HepG2 (cell line): ENCODE measurements around the gene PSMC5. TPM values are rescaled to one million over a fixed set of nuclear protein-coding genes. Genes with fewer than 3 reads are reported as not detected.
A peak's percentile ranks its signal among the peaks of the same experiment; 100 is the strongest.

Experiments used
- CAMTA2 ChIP-seq: sonication (generic); formaldehyde crosslinking; IDR thresholded peaks from 2 replicates; pipeline ENCODE4 v1.4.0; 2020; ENCODE audit warnings: mild to moderate bottlenecking, missing genetic modification reagents, borderline replicate concordance
- GATAD1 ChIP-seq: IDR thresholded peaks from 2 replicates; pipeline ENCODE4 v1.6.1; 2016; ENCODE audit warnings: missing genetic modification reagents, missing compliant biosample characterization
- KDM5B ChIP-seq: sonication (generic); formaldehyde crosslinking; IDR thresholded peaks from 2 replicates; pipeline ENCODE4 v1.4.0; 2020; ENCODE audit warnings: missing genetic modification reagents, mild to moderate bottlenecking, borderline replicate concordance
- POLR2A ChIP-seq, 2 experiments: IDR thresholded peaks; 2 replicates each; pipeline ENCODE4 v1.6.1; 2011; ENCODE audit warnings: low read depth in 2 of 2, low read length in 2 of 2, mild to moderate bottlenecking in 1 of 2, moderate library complexity in 1 of 2; ENCODE audit not compliant: insufficient read depth in 1 of 2
- RBFOX2 ChIP-seq: fragments of 200-400 bp; formaldehyde crosslinking; IDR thresholded peaks from 2 replicates; pipeline ENCODE4 v1.6.1; 2017; ENCODE audit warnings: low read depth, mild to moderate bottlenecking, low read length
- TARDBP ChIP-seq: sonication (generic); formaldehyde crosslinking; IDR thresholded peaks from 2 replicates; pipeline ENCODE4 v1.8.0; 2022; ENCODE audit warnings: mild to moderate bottlenecking, missing genetic modification reagents
- ZNF616 ChIP-seq: sonication (generic); formaldehyde crosslinking; IDR thresholded peaks from 2 replicates; pipeline ENCODE4 v1.5.0; 2020; ENCODE audit warnings: low read depth, mild to moderate bottlenecking, missing genetic modification reagents
- ZNF746 ChIP-seq: sonication (generic); formaldehyde crosslinking; IDR thresholded peaks from 2 replicates; pipeline ENCODE4 v1.8.0; 2022; ENCODE audit warnings: mild to moderate bottlenecking, missing genetic modification reagents
- polyA plus RNA-seq, 8 experiments: library from polyadenylated mRNA; depleted of rRNA in 3 of 8; stranded (reverse) in 7 of 8; unstranded in 1 of 8; fragments of >200 nt; fragmentation: Illumina TruSeq in 4 of 8; extraction: Trizol in 4 of 8; gene quantifications; 2 replicates each; pipeline versions ENCODE4 v1.2.1 to v1.2.3, GENCODE V29; 2011 to 2016; ENCODE audit warnings: low read depth in 4 of 8, missing spikeins in 1 of 8, mixed read lengths in 1 of 8; ENCODE audit not compliant: insufficient read depth in 1 of 8
- total RNA-seq, 5 experiments: library from RNA; depleted of rRNA; stranded (reverse); fragments of >200 nt; fragmentation: Illumina TruSeq; extraction: Trizol; gene quantifications; 2 replicates each; pipeline ENCODE4 v1.2.3, GENCODE V29; 2016; ENCODE audit warnings: low read depth in 1 of 5
- TF ChIP-seq, protein P1 (sequence below): sonication (generic); formaldehyde crosslinking; IDR thresholded peaks from 2 replicates; pipeline ENCODE4 v1.5.0; 2020; ENCODE audit warnings: missing genetic modification reagents
- TF ChIP-seq, protein P2 (sequence below): sonication (generic); formaldehyde crosslinking; IDR thresholded peaks from 2 replicates; pipeline ENCODE4 v1.5.1; 2020; ENCODE audit warnings: mild to moderate bottlenecking, moderate library complexity, missing genetic modification reagents
- TF ChIP-seq, protein P3 (sequence below): sonication (generic); formaldehyde crosslinking; IDR thresholded peaks from 2 replicates; pipeline ENCODE4 v1.4.0; 2020; ENCODE audit warnings: low read depth, mild to moderate bottlenecking, missing genetic modification reagents
- TF ChIP-seq, protein P4 (sequence below): sonication (generic); formaldehyde crosslinking; IDR thresholded peaks from 2 replicates; pipeline ENCODE4 v1.4.0; 2020; ENCODE audit warnings: mild to moderate bottlenecking, missing genetic modification reagents

The PSMC5 gene
- total and polyA plus RNA-seq, 2 of the 13 experiments (the other 11 are each of a cell fraction or from before 2014, with no cell fraction given) = 35.3 to 128 TPM

DNA sequence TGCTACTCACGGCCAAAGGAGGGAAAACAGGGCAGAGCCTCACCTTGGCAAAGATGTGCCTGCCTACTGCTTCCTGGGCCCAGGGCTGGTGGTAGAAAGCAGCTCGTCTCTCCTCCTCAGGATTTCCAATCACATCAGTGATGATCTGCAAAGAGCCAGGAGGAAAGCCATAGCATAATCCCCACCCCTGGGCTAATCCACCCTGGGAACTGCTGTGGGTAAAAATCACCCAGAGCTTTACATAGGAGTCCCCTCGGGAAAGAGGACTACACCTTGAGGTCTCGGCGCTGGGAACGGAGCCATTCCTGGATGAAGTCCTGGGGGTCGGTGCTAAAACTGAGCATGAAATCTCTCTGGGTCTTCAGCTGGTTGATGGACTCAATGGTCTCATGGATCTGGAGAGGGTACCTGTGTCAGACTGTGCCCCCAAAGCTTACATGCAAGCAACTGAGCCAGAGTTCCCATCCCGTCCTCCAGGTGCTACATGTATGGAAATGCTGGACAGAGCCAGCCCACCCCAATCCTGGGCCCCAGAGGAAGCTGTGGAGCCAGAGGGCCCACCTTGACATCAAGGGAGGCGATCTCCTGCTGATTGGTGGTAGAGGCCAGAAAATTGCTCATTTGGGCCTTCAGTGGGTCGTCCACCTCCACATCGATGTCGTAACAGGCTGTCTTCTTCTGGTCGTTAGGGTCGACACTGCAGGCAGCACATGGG lies 6.0 kb downstream of the PSMC5 start (continued):
- TF ChIP-seq, protein P1, sequence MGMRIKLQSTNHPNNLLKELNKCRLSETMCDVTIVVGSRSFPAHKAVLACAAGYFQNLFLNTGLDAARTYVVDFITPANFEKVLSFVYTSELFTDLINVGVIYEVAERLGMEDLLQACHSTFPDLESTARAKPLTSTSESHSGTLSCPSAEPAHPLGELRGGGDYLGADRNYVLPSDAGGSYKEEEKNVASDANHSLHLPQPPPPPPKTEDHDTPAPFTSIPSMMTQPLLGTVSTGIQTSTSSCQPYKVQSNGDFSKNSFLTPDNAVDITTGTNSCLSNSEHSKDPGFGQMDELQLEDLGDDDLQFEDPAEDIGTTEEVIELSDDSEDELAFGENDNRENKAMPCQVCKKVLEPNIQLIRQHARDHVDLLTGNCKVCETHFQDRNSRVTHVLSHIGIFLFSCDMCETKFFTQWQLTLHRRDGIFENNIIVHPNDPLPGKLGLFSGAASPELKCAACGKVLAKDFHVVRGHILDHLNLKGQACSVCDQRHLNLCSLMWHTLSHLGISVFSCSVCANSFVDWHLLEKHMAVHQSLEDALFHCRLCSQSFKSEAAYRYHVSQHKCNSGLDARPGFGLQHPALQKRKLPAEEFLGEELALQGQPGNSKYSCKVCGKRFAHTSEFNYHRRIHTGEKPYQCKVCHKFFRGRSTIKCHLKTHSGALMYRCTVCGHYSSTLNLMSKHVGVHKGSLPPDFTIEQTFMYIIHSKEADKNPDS = no peak
- TF ChIP-seq KDM5B (CRISPR knock-in tag) (no peak), POLR2A (IDR thresholded peaks at IDR 0.05; ENCODE audit: insufficient read depth in 1 of 2, low read depth in 2 of 2, low read length in 2 of 2) (0 out of 4 replicates have a peak, but pooled peaks of 1 of the 2 experiments have one; percentile 14), ZNF746 (CRISPR knock-in tag) (no peak), GATAD1 (CRISPR knock-in tag) (no peak), CAMTA2 (CRISPR knock-in tag) (no peak), TARDBP (no peak), RBFOX2 (peak; percentile 46; the same call in 1 of the 2 replicates), ZNF616 (no peak)
- TF ChIP-seq, protein P2, sequence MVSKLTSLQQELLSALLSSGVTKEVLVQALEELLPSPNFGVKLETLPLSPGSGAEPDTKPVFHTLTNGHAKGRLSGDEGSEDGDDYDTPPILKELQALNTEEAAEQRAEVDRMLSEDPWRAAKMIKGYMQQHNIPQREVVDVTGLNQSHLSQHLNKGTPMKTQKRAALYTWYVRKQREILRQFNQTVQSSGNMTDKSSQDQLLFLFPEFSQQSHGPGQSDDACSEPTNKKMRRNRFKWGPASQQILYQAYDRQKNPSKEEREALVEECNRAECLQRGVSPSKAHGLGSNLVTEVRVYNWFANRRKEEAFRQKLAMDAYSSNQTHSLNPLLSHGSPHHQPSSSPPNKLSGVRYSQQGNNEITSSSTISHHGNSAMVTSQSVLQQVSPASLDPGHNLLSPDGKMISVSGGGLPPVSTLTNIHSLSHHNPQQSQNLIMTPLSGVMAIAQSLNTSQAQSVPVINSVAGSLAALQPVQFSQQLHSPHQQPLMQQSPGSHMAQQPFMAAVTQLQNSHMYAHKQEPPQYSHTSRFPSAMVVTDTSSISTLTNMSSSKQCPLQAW (CRISPR knock-in tag) = no peak
- TF ChIP-seq, protein P3, sequence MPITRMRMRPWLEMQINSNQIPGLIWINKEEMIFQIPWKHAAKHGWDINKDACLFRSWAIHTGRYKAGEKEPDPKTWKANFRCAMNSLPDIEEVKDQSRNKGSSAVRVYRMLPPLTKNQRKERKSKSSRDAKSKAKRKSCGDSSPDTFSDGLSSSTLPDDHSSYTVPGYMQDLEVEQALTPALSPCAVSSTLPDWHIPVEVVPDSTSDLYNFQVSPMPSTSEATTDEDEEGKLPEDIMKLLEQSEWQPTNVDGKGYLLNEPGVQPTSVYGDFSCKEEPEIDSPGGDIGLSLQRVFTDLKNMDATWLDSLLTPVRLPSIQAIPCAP (CRISPR knock-in tag) = no peak
- TF ChIP-seq, protein P4, sequence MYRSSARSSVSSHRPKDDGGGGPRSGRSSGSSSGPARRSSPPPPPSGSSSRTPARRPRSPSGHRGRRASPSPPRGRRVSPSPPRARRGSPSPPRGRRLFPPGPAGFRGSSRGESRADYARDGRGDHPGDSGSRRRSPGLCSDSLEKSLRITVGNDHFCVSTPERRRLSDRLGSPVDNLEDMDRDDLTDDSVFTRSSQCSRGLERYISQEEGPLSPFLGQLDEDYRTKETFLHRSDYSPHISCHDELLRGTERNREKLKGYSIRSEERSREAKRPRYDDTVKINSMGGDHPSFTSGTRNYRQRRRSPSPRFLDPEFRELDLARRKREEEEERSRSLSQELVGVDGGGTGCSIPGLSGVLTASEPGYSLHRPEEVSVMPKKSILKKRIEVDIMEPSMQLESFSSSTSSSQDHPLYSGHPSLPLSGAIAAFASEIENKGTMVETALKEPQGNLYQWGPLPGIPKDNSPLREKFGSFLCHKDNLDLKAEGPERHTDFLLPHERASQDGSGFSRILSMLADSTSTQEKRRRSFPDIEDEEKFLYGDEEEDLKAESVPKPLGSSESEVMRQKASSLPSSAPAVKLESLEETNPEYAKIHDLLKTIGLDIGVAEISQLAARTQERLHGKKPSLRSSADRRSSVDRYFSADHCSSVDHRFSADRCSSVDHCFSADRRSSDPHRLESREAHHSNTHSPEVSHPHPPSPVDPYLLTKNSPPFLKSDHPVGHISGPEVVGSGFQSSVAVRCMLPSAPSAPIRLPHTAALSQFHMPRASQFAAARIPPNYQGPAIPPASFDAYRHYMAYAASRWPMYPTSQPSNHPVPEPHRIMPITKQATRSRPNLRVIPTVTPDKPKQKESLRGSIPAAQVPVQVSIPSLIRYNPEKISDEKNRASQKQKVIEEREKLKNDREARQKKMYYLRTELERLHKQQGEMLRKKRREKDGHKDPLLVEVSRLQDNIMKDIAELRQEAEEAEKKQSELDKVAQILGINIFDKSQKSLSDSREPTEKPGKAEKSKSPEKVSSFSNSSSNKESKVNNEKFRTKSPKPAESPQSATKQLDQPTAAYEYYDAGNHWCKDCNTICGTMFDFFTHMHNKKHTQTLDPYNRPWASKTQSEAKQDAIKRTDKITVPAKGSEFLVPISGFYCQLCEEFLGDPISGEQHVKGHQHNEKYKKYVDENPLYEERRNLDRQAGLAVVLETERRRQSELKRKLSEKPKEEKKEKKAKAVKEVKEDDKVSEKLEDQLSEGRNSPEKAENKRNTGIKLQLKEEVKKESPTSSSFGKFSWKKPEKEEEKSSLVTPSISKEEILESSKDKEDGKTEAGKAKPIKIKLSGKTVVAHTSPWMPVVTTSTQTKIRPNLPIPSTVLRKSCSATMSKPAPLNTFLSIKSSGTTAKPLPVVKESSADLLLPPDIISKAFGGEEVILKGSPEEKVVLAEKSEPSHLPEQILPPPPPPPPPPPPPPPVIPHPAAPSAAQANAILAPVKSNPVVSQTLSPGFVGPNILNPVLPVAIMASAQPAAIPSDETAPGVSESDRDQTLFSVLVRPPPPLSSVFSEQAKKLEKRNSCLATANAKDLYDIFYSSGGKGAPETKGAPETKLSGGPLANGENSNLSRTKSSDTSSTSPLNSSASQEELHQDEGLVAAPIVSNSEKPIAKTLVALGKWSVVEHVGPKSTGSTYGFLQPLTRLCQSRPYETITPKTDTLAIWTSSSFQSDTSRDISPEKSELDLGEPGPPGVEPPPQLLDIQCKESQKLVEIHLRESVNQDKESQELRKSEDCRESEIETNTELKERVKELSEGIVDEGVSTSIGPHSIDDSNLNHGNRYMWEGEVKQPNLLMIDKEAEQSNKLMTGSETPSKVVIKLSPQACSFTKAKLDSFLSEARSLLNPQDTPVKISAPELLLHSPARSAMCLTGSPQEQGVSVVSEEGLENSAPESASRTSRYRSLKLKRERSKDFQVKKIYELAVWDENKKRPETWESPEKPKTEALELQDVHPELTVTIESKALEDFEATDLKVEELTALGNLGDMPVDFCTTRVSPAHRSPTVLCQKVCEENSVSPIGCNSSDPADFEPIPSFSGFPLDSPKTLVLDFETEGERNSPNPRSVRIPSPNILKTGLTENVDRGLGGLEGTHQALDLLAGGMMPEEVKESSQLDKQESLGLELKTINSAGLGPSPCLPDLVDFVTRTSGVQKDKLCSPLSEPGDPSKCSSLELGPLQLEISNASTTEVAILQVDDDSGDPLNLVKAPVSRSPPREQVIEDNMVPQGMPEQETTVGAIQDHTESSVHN = no peak
